OCI-LY1 (cell line): Measurements from ENCODE around the gene DHCR7.

Source experiments
- H2AFZ ChIP-seq: fragments of 200-600 bp; sonication (generic), shearing (Covaris generic); 2 replicates; pipeline ENCODE4 v1.6.0; 2014; ENCODE audit warnings: antibody characterized with exemption, mild to moderate bottlenecking, low read length
- H3F3A ChIP-seq: fragments of 200-600 bp; sonication (generic), shearing (Covaris generic); 2 replicates; pipeline ENCODE4 v1.6.0; 2014; ENCODE audit warnings: mild to moderate bottlenecking, antibody characterized with exemption, low read length, moderate library complexity; ENCODE audit not compliant: insufficient read depth
- H3K27ac ChIP-seq: fragments of 200-600 bp; sonication (generic); 2 replicates; pipeline ENCODE4 v1.5.1; 2014; ENCODE audit warnings: low read length, mixed run types, mild to moderate bottlenecking, low read depth; ENCODE audit not compliant: poor library complexity, severe bottlenecking
- H3K27me3 ChIP-seq: fragments of 200-600 bp; sonication (generic); 2 replicates; pipeline ENCODE4 v1.6.0; 2014; ENCODE audit warnings: antibody characterized with exemption, mild to moderate bottlenecking, low read length, moderate library complexity; ENCODE audit not compliant: insufficient read depth
- H3K36me3 ChIP-seq: fragments of 200-600 bp; sonication (generic); 2 replicates; pipeline ENCODE4 v1.6.1; 2014; ENCODE audit warnings: mild to moderate bottlenecking, antibody characterized with exemption, low read length, moderate library complexity, mixed read lengths; ENCODE audit not compliant: insufficient read depth
- H3K4me1 ChIP-seq: fragments of 200-600 bp; sonication (generic); 2 replicates; pipeline ENCODE4 v1.5.1; 2014; ENCODE audit warnings: mild to moderate bottlenecking, low read length, moderate library complexity; ENCODE audit not compliant: insufficient read depth, severe bottlenecking
- H3K4me2 ChIP-seq: fragments of 200-600 bp; sonication (generic), shearing (Covaris generic); 2 replicates; pipeline ENCODE4 v1.6.1; 2014; ENCODE audit warnings: low read length
- H3K4me3 ChIP-seq: fragments of 200-600 bp; sonication (generic); 2 replicates; pipeline ENCODE4 v1.5.1; 2014; ENCODE audit warnings: low read length, low read depth, mild to moderate bottlenecking, mixed read lengths; ENCODE audit not compliant: poor library complexity, severe bottlenecking
- H3K79me2 ChIP-seq: fragments of 200-600 bp; shearing (Covaris generic); 2 replicates; pipeline ENCODE4 v1.6.1; 2016; ENCODE audit warnings: mixed run types, low read length, mixed read lengths; ENCODE audit not compliant: insufficient read depth
- H3K9ac ChIP-seq: fragments of 200-600 bp; sonication (generic), shearing (Covaris generic); 2 replicates; pipeline ENCODE4 v1.6.1; 2014; ENCODE audit warnings: mild to moderate bottlenecking, low read length, mixed read lengths
- H3K9me2 ChIP-seq: fragments of 200-600 bp; sonication (generic), shearing (Covaris generic); 2 replicates; pipeline ENCODE4 v1.6.1; 2014; ENCODE audit warnings: low read depth, mild to moderate bottlenecking, low read length, mixed read lengths
- H3K9me3 ChIP-seq: fragments of 200-600 bp; shearing (Covaris generic); 2 replicates; pipeline ENCODE4 v1.6.1; 2014; ENCODE audit warnings: low read length, mixed read lengths
- H4K20me1 ChIP-seq: fragments of 200-600 bp; sonication (generic), shearing (Covaris generic); 2 replicates; pipeline ENCODE4 v1.6.0; 2016; ENCODE audit warnings: mild to moderate bottlenecking, low read length; ENCODE audit not compliant: insufficient read depth
- CTCF ChIP-seq: fragments of 200-600 bp; sonication (generic), shearing (Covaris generic); IDR thresholded peaks from 2 replicates; pipeline ENCODE4 v1.5.1; 2017; ENCODE audit warnings: mild to moderate bottlenecking, antibody characterized with exemption, low read length, moderate library complexity, mixed read lengths
- EZH2 ChIP-seq: fragments of 200-600 bp; sonication (generic), shearing (Covaris generic); IDR thresholded peaks from 2 replicates; pipeline ENCODE4 v1.8.0; 2017; ENCODE audit warnings: borderline replicate concordance, mixed run types, mild to moderate bottlenecking, antibody characterized with exemption, low read length, moderate library complexity, mixed read lengths

The DHCR7 gene

GRCh38 chr11:71448257-71449171, at the start of gene DHCR7:
TSS of gene DHCR7 (minus strand) at chr11:71448393. CDS start at chr11:71444952, 3,441 bp downstream.
- H3K36me3 ChIP-seq = peaks cover 40% of the 10 kb centered on the region
- H3K9ac ChIP-seq = peak within 1 kb of the TSS; percentile 78
- no peak within 1 kb of the TSS for H2AFZ ChIP-seq
- H4K20me1 ChIP-seq = no peaks in the 10 kb centered on the region
- peaks cover 10% of the 10 kb centered on the region; the same call in 1 of the 2 replicates for H3F3A ChIP-seq
- H3K4me1 ChIP-seq = peaks cover 53% of the 10 kb centered on the region
- H3K27me3 ChIP-seq = no peaks in the 10 kb centered on the region
- H3K79me2 ChIP-seq = peaks cover 7% of the 10 kb centered on the region; the same call in 1 of the 2 replicates
- H3K9me3 ChIP-seq = no peaks in the 10 kb centered on the region
- peak within 1 kb of the TSS; percentile 85 for H3K4me2 ChIP-seq
- TF ChIP-seq CTCF (no peak), EZH2 (no peak)
- peak within 1 kb of the TSS; percentile 79 for H3K4me3 ChIP-seq
- H3K27ac ChIP-seq = peak within 1 kb of the TSS; percentile 55
- H3K9me2 ChIP-seq = no peaks in the 10 kb centered on the region

- H3K4me3 ChIP-seq = no peak overlapping the region
- H3K9ac ChIP-seq = no peak overlapping the region
- no peak overlapping the region for H3K27ac ChIP-seq
- H3K79me2 ChIP-seq = no peaks in the 10 kb centered on the region
- H3F3A ChIP-seq = no peaks in the 10 kb centered on the region
- H2AFZ ChIP-seq = no peak overlapping the region
- no peaks in the 10 kb centered on the region for H3K9me3 ChIP-seq
- TF ChIP-seq CTCF (no peak), EZH2 (no peak)
- no peaks in the 10 kb centered on the region for H3K9me2 ChIP-seq
- H4K20me1 ChIP-seq = no peaks in the 10 kb centered on the region
- H3K4me2 ChIP-seq = no peak overlapping the region
- H3K4me1 ChIP-seq = no peaks in the 10 kb centered on the region
- peaks cover 44% of the 10 kb centered on the region for H3K36me3 ChIP-seq
- H3K27me3 ChIP-seq = no peaks in the 10 kb centered on the region
These were observed 48.2 kb upstream of the DHCR7 start for GRCh38 chr11:71496421-71496820.

- no peak overlapping the region for H3K4me2 ChIP-seq
- H3F3A ChIP-seq = no peaks in the 10 kb centered on the region
- H3K9me2 ChIP-seq = no peaks in the 10 kb centered on the region
- H3K79me2 ChIP-seq = no peaks in the 10 kb centered on the region
- TF ChIP-seq EZH2 (no peak), CTCF (no peak)
- no peak overlapping the region for H3K27ac ChIP-seq
- no peaks in the 10 kb centered on the region for H4K20me1 ChIP-seq
- no peaks in the 10 kb centered on the region for H3K9me3 ChIP-seq
- H3K9ac ChIP-seq = no peak overlapping the region
- H3K27me3 ChIP-seq = no peaks in the 10 kb centered on the region
- no peak overlapping the region for H2AFZ ChIP-seq
- H3K4me3 ChIP-seq = no peak overlapping the region
- H3K4me1 ChIP-seq = no peaks in the 10 kb centered on the region
- H3K36me3 ChIP-seq = peaks cover 52% of the 10 kb centered on the region
These were observed 47.4 kb upstream of the DHCR7 start for GRCh38 chr11:71495286-71496230.
